ENCODE measurements around the gene NAT14.

NAT14 gene

GRCh38 chr19:55502197-55502952, 17.4 kb downstream of the NAT14 start:
- Histone ChIP-seq H2AFZ (ENCODE audit: low read depth) (no peak overlapping the region), H4K20me1 (ENCODE audit: insufficient read depth) (no peaks in the 10 kb centered on the region), H3K9ac (no peak overlapping the region), H3K4me3 (IDR thresholded peaks at IDR 0.05; ENCODE audit: insufficient read depth, low read depth, low read length) (no peak overlapping the region), H3K27me3 (ENCODE audit: insufficient read depth, low read depth) (peaks cover 85% of the 10 kb centered on the region), H3K27ac (no peak overlapping the region), H3K4me1 (ENCODE audit: low read depth, poor library complexity, severe bottlenecking) (peaks cover 5% of the 10 kb centered on the region), H3K79me2 (ENCODE audit: insufficient read depth, low read depth) (no peaks in the 10 kb centered on the region), H3K36me3 (ENCODE audit: insufficient read depth) (no peaks in the 10 kb centered on the region), H3K4me2 (no peak overlapping the region)
- TF ChIP-seq, protein P1, sequence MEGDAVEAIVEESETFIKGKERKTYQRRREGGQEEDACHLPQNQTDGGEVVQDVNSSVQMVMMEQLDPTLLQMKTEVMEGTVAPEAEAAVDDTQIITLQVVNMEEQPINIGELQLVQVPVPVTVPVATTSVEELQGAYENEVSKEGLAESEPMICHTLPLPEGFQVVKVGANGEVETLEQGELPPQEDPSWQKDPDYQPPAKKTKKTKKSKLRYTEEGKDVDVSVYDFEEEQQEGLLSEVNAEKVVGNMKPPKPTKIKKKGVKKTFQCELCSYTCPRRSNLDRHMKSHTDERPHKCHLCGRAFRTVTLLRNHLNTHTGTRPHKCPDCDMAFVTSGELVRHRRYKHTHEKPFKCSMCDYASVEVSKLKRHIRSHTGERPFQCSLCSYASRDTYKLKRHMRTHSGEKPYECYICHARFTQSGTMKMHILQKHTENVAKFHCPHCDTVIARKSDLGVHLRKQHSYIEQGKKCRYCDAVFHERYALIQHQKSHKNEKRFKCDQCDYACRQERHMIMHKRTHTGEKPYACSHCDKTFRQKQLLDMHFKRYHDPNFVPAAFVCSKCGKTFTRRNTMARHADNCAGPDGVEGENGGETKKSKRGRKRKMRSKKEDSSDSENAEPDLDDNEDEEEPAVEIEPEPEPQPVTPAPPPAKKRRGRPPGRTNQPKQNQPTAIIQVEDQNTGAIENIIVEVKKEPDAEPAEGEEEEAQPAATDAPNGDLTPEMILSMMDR (conservative IDR thresholded peaks at IDR 0.05; ENCODE audit: low read depth, low read length): no peak

- Histone ChIP-seq H3K27me3 (ENCODE audit: insufficient read depth, low read depth) (peaks cover 85% of the 10 kb centered on the region), H3K4me2 (peak overlapping the region; percentile 53; the same call in 1 of the 2 replicates), H3K4me3 (IDR thresholded peaks at IDR 0.05; ENCODE audit: insufficient read depth, low read depth, low read length) (no peak overlapping the region), H3K36me3 (ENCODE audit: insufficient read depth) (no peaks in the 10 kb centered on the region), H3K27ac (no peak overlapping the region), H3K4me1 (ENCODE audit: low read depth, poor library complexity, severe bottlenecking) (peaks cover 5% of the 10 kb centered on the region), H3K9ac (no peak overlapping the region), H2AFZ (ENCODE audit: low read depth) (peak overlapping the region; percentile 77), H3K79me2 (ENCODE audit: insufficient read depth, low read depth) (no peaks in the 10 kb centered on the region), H4K20me1 (ENCODE audit: insufficient read depth) (no peaks in the 10 kb centered on the region)
- TF ChIP-seq, protein P1 (conservative IDR thresholded peaks at IDR 0.05; ENCODE audit: low read depth, low read length): no peak
These were observed 18.1 kb downstream of the NAT14 start for GRCh38 chr19:55503157-55503501.

GRCh38 chr19:55503502-55504251, 18.7 kb downstream of the NAT14 start:
- H3K9ac ChIP-seq: no peak overlapping the region
- H3K27me3 ChIP-seq (ENCODE audit: insufficient read depth, low read depth): peaks cover 83% of the 10 kb centered on the region
- TF ChIP-seq, protein P1 (conservative IDR thresholded peaks at IDR 0.05; ENCODE audit: low read depth, low read length): peak; percentile 95
- H3K36me3 ChIP-seq (ENCODE audit: insufficient read depth): no peaks in the 10 kb centered on the region
- no peaks in the 10 kb centered on the region for H3K79me2 ChIP-seq (ENCODE audit: insufficient read depth, low read depth)
- H3K4me3 ChIP-seq (IDR thresholded peaks at IDR 0.05; ENCODE audit: insufficient read depth, low read depth, low read length): no peak overlapping the region
- no peak overlapping the region for H3K27ac ChIP-seq
- peaks cover 5% of the 10 kb centered on the region for H3K4me1 ChIP-seq (ENCODE audit: low read depth, poor library complexity, severe bottlenecking)
- peak overlapping the region; percentile 77 for H2AFZ ChIP-seq (ENCODE audit: low read depth)
- no peaks in the 10 kb centered on the region for H4K20me1 ChIP-seq (ENCODE audit: insufficient read depth)
- peak overlapping the region; percentile 53 for H3K4me2 ChIP-seq

GRCh38 chr19:55504252-55504603, 19.2 kb downstream of the NAT14 start:
- Histone ChIP-seq H4K20me1 (ENCODE audit: insufficient read depth) (no peaks in the 10 kb centered on the region), H3K36me3 (ENCODE audit: insufficient read depth) (no peaks in the 10 kb centered on the region), H3K27ac (no peak overlapping the region), H3K4me2 (peak overlapping the region; percentile 53), H3K4me3 (IDR thresholded peaks at IDR 0.05; ENCODE audit: insufficient read depth, low read depth, low read length) (no peak overlapping the region), H3K4me1 (ENCODE audit: low read depth, poor library complexity, severe bottlenecking) (peaks cover 5% of the 10 kb centered on the region), H3K27me3 (ENCODE audit: insufficient read depth, low read depth) (peaks cover 81% of the 10 kb centered on the region), H3K9ac (no peak overlapping the region), H2AFZ (ENCODE audit: low read depth) (peak overlapping the region; percentile 77), H3K79me2 (ENCODE audit: insufficient read depth, low read depth) (no peaks in the 10 kb centered on the region)
- TF ChIP-seq, protein P1 (conservative IDR thresholded peaks at IDR 0.05; ENCODE audit: low read depth, low read length): no peak; the same call in 1 of the 2 replicates
